ENCODE results near the gene SH3BP5L.
"Not testable (repeated sequence)": the region's sequence is repeated elsewhere in the genome, so short reads cannot be mapped to it uniquely, and the experiment has no call there.

Gene SH3BP5L

GRCh38 chr1:248837045-248837780 lies 11.5 kb upstream of the SH3BP5L start:
- DNase-seq (ENCODE audit: extremely low spot score, insufficient read length, low read depth) = no peak
- no peak for FAIRE-seq

GRCh38 chr1:248834343-248834940 lies 8.7 kb upstream of the SH3BP5L start:
- no peak for FAIRE-seq
- DNase-seq (ENCODE audit: extremely low spot score, insufficient read length, low read depth) = no peak

- DNase-seq (ENCODE audit: extremely low spot score, insufficient read length, low read depth) (no peak), FAIRE-seq (no peak)
Measured at GRCh38 chr1:248831842-248832241, 6.1 kb upstream of the SH3BP5L start.

- not testable (repeated sequence) for FAIRE-seq; DNase-seq (ENCODE audit: extremely low spot score, insufficient read length, low read depth)
Measured at GRCh38 chr1:248830718-248831017, 5.0 kb upstream of the SH3BP5L start.

GRCh38 chr1:248828845-248829244 lies 3.1 kb upstream of the SH3BP5L start:
- DNase-seq (ENCODE audit: extremely low spot score, insufficient read length, low read depth) = no peak
- FAIRE-seq = no peak

- FAIRE-seq (no peak), DNase-seq (ENCODE audit: extremely low spot score, insufficient read length, low read depth) (no peak)
Measured at GRCh38 chr1:248825573-248825908, 174 bp downstream of the SH3BP5L start.

- no peak for FAIRE-seq
- no peak for DNase-seq (ENCODE audit: extremely low spot score, insufficient read length, low read depth)
Measured at GRCh38 chr1:248825136-248825535, 579 bp downstream of the SH3BP5L start.

GRCh38 chr1:248824701-248825100 lies 1.0 kb downstream of the SH3BP5L start:
- DNase-seq (ENCODE audit: extremely low spot score, insufficient read length, low read depth) (no peak), FAIRE-seq (no peak)

- no peak for FAIRE-seq
- no peak for DNase-seq (ENCODE audit: extremely low spot score, insufficient read length, low read depth)
Measured at GRCh38 chr1:248824301-248824700, 1.4 kb downstream of the SH3BP5L start.

GRCh38 chr1:248823517-248824001 lies 2.2 kb downstream of the SH3BP5L start:
- DNase-seq (ENCODE audit: extremely low spot score, insufficient read length, low read depth) (no peak), FAIRE-seq (no peak)

GRCh38 chr1:248822148-248823032 lies 3.3 kb downstream of the SH3BP5L start:
- DNase-seq (ENCODE audit: extremely low spot score, insufficient read length, low read depth) = no peak
- no peak for FAIRE-seq

- FAIRE-seq (no peak), DNase-seq (ENCODE audit: extremely low spot score, insufficient read length, low read depth) (no peak)
Measured at GRCh38 chr1:248821641-248822040, 4.1 kb downstream of the SH3BP5L start.

- FAIRE-seq (no peak), DNase-seq (ENCODE audit: extremely low spot score, insufficient read length, low read depth) (no peak)
Measured at GRCh38 chr1:248821101-248821500, 4.6 kb downstream of the SH3BP5L start.

GRCh38 chr1:248820041-248820585 lies 5.6 kb downstream of the SH3BP5L start:
- FAIRE-seq (no peak), DNase-seq (ENCODE audit: extremely low spot score, insufficient read length, low read depth) (no peak)

- DNase-seq (ENCODE audit: extremely low spot score, insufficient read length, low read depth) (no peak), FAIRE-seq (peak; percentile 36)
Measured at GRCh38 chr1:248818505-248819374, 7.0 kb downstream of the SH3BP5L start.

- no peak for FAIRE-seq
- DNase-seq (ENCODE audit: extremely low spot score, insufficient read length, low read depth) = no peak
Measured at GRCh38 chr1:248817065-248817464, 8.7 kb downstream of the SH3BP5L start.

- DNase-seq (ENCODE audit: extremely low spot score, insufficient read length, low read depth) (no peak), FAIRE-seq (no peak)
Measured at GRCh38 chr1:248816042-248816851, 9.5 kb downstream of the SH3BP5L start.

- no peak for DNase-seq (ENCODE audit: extremely low spot score, insufficient read length, low read depth)
- no peak for FAIRE-seq
Measured at GRCh38 chr1:248815407-248816034, 10.2 kb downstream of the SH3BP5L start.

- DNase-seq (ENCODE audit: extremely low spot score, insufficient read length, low read depth) (no peak), FAIRE-seq (no peak)
Measured at GRCh38 chr1:248814351-248814750, 11.4 kb downstream of the SH3BP5L start.
